Left forelimb (tissue), 1 donor: Measurements from ENCODE around the gene ARFGAP1.

Source experiments
- DNase-seq: peaks from one replicate; pipeline ENCODE4 v3.0.0-alpha.2; 2018; ENCODE audit warnings: low spot score

Gene ARFGAP1

DNA sequence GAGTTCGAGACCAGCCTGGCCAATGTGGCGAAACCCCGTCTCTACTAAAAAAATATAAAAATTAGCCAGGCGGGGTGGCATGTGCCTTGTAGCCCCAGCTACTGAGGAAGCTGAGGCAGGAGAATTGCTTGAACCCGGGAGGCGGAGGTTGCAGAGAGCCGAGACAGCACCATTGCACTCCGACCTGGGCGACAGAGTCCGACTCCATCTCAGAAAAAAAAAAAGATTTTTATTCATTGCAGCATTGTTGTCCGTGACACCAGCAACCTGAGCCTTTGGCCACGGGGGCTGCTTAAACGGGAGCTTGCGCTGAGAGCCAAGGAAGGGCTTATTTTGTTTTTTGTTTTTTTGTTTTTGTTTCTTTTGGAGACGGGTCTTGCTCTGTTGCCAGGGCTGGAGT lies 7.3 kb downstream of the ARFGAP1 start:
- no peak for DNase-seq

DNA sequence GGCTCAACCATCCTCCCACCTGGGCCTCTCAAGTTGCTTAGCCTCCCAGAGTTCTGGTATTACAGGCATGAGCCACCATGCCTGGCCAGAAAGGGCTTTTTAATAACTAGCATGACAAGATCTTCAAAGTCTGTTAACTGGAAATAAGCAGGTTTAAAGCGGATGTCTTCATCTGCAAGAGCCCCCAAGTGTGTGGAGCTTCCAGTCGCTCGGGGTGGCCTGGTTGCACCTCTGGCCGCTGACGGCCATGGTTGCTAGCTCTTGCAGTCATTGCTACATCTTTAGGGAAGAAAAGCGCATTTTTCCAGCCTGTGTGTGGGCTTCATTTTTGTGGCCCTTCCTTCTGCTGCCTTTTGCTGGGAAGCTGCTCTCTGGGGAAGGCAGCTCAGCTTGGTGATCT lies 7.8 kb downstream of the ARFGAP1 start:
- DNase-seq, result no peak

GRCh38 chr20:63280929-63281545 lies 8.4 kb downstream of the ARFGAP1 start:
- DNase-seq, result no peak

GRCh38 chr20:63281742-63282665 lies 9.4 kb downstream of the ARFGAP1 start:
- no peak for DNase-seq

DNA sequence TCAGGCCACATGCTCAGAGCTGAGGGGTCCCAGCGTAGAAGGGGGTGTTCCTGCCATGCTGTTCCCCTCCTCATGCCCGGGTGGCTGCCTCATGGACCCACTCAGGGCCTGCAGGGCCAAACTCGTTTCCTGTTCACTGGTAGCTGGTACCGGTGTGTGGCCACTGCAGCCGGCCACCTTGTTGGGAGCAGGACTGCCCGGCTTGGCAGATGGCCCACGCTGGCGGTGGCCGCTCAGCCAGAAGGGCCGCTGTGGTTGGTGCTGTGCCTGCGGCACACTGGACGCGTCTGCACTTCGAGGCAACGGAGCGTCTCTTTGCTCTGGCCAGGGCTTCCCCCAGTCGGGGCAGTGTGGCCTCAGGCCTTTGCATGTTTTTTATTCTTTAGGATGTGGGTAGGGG lies 10.3 kb downstream of the ARFGAP1 start:
- DNase-seq, result no peak

GRCh38 chr20:63283397-63284082 lies 10.9 kb downstream of the ARFGAP1 start:
- no peak for DNase-seq

DNA sequence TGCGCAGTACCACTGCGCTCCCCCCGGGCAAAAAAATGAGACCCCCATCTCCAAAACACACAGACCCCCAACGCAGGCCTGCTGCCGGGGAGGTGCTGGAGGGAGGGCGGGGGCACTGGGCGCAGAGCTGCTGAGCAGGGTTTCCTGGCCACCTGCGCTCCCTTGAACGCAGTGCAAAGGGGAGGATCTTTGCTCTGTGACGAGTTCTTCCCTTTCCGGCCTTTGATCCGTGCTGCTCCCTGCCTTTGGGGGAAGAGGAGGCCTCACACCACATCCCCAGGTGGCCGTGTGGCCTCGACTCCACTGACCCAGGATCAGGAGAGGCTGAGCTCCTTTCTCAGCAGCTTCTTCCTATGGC lies 11.4 kb downstream of the ARFGAP1 start:
- no peak for DNase-seq

DNA sequence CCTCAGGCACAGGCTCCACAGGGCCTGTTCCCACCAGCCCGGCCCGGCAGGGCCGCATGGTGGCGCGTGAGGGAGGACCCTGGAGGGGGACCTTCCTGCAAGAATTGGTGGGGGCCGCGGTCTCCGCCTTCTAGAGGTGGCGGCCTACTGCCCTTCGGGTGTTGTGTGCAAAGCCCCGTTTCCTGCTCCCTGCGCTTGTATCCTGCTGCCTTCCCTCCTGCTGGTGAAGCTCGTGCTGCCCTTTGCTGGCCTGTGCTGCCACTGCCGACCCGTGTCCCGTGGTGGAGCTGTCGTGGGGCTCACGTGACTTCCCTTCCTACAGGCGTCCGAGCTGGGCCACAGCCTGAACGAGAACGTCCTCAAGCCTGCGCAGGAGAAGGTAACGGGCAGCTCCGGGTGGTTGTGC lies 11.9 kb downstream of the ARFGAP1 start:
- DNase-seq, result no peak

GRCh38 chr20:63284981-63285524 lies 12.4 kb downstream of the ARFGAP1 start:
- no peak for DNase-seq

- no peak for DNase-seq
Measured at GRCh38 chr20:63285636-63286615, 13.3 kb downstream of the ARFGAP1 start.

- no peak for DNase-seq
Measured at GRCh38 chr20:63286781-63287696, 14.4 kb downstream of the ARFGAP1 start.

GRCh38 chr20:63287697-63288580 lies 15.3 kb downstream of the ARFGAP1 start:
- DNase-seq, result no peak

- DNase-seq, result no peak
Measured at GRCh38 chr20:63288581-63289251, 16.1 kb downstream of the ARFGAP1 start.

- DNase-seq, result no peak
Measured at GRCh38 chr20:63289311-63290135, 16.9 kb downstream of the ARFGAP1 start.

- no peak for DNase-seq
Measured at GRCh38 chr20:63290136-63290676, 17.6 kb downstream of the ARFGAP1 start.

DNA sequence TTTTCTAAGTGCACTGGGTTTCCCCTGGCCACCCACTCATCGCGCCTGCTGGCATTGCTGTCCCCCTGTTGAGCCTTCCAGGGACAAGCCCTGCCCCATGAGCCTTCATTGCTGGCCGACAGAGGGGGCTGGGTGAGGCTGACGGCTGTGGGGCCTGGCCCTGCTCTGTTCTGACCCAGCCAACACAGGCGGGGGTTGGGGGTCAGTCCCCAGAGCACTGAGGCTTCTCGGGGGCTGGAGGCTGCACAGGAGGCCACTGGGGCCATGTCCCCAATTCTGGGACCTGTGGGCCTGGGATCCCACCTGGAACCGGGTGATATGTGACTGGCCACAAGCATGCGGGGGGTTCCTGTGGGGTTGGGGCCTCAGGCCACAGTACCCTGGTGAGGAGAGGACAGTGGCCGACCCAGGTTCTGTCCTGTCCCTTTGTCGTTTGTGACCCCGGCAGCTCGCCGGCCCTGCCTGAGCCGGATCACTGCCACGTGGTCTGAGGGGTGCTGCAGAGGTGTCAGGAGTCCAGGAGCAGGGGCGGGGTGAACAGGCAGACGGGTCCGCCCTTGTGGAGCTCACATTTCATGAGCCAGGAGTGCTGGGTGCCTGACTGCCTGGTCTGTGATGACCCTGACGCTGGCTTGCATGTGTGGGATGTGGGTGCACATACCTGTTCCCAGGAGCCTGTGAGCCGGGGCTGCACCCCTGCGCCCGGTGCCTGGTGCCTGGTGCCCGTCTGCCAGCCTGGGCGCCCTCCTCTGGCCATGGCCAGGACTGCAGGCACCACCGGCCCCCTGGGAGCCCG lies 18.3 kb downstream of the ARFGAP1 start:
- DNase-seq, result no peak

GRCh38 chr20:63291811-63292210 lies 19.2 kb downstream of the ARFGAP1 start:
- DNase-seq, result no peak
